ENCODE data around the gene ZFAND3.

The ZFAND3 gene

GRCh38 chr6:37827603-37828265 lies 8.2 kb downstream of the ZFAND3 start:
- DNase-seq (ENCODE audit: low read depth) = no peak

GRCh38 chr6:37830225-37830624 lies 10.7 kb downstream of the ZFAND3 start:
- DNase-seq (ENCODE audit: low read depth) = no peak

- DNase-seq (ENCODE audit: low read depth) = no peak
Measured at GRCh38 chr6:37831457-37831856, 11.9 kb downstream of the ZFAND3 start.

GRCh38 chr6:37835923-37836322 lies 16.4 kb downstream of the ZFAND3 start:
- no peak for DNase-seq (ENCODE audit: low read depth)

- DNase-seq (ENCODE audit: low read depth) = no peak
Measured at GRCh38 chr6:37838219-37838921, 18.8 kb downstream of the ZFAND3 start.

- DNase-seq (ENCODE audit: low read depth) = no peak
Measured at GRCh38 chr6:37840143-37840939, 20.8 kb downstream of the ZFAND3 start.

- DNase-seq (ENCODE audit: low read depth) = no peak
Measured at GRCh38 chr6:37840940-37841300, 21.4 kb downstream of the ZFAND3 start.

GRCh38 chr6:37845026-37845911 lies 25.7 kb downstream of the ZFAND3 start:
- no peak for DNase-seq (ENCODE audit: low read depth)

GRCh38 chr6:37845930-37846329 lies 26.4 kb downstream of the ZFAND3 start:
- DNase-seq (ENCODE audit: low read depth) = no peak

GRCh38 chr6:37847704-37848103 lies 28.2 kb downstream of the ZFAND3 start:
- no peak for DNase-seq (ENCODE audit: low read depth)

- no peak for DNase-seq (ENCODE audit: low read depth)
Measured at GRCh38 chr6:37848371-37848770, 28.8 kb downstream of the ZFAND3 start.

- no peak for DNase-seq (ENCODE audit: low read depth)
Measured at GRCh38 chr6:37850260-37850659, 30.7 kb downstream of the ZFAND3 start.

- DNase-seq (ENCODE audit: low read depth) = no peak
Measured at GRCh38 chr6:37850728-37851285, 31.3 kb downstream of the ZFAND3 start.

GRCh38 chr6:37851997-37852524 lies 32.5 kb downstream of the ZFAND3 start:
- DNase-seq (ENCODE audit: low read depth) = no peak

GRCh38 chr6:37856285-37856684 lies 36.8 kb downstream of the ZFAND3 start:
- no peak for DNase-seq (ENCODE audit: low read depth)

- no peak for DNase-seq (ENCODE audit: low read depth)
Measured at GRCh38 chr6:37858363-37858762, 38.8 kb downstream of the ZFAND3 start.

GRCh38 chr6:37860226-37860839 lies 40.8 kb downstream of the ZFAND3 start:
- DNase-seq (ENCODE audit: low read depth) = no peak

- no peak for DNase-seq (ENCODE audit: low read depth)
Measured at GRCh38 chr6:37861452-37861851, 41.9 kb downstream of the ZFAND3 start.

- no peak for DNase-seq (ENCODE audit: low read depth)
Measured at GRCh38 chr6:37862430-37862829, 42.9 kb downstream of the ZFAND3 start.

GRCh38 chr6:37862992-37863391 lies 43.5 kb downstream of the ZFAND3 start:
- no peak for DNase-seq (ENCODE audit: low read depth)

- no peak for DNase-seq (ENCODE audit: low read depth)
Measured at GRCh38 chr6:37864250-37864649, 44.7 kb downstream of the ZFAND3 start.
